Right atrium auricular region (tissue), 2 donors: ENCODE data around the gene TMEM174. TPM values are rescaled to one million over a fixed set of nuclear protein-coding genes. Genes with fewer than 3 reads are reported as not detected.

ENCODE experiments used
- DNase-seq: peaks from one replicate; pipeline ENCODE4 v3.0.0-alpha.2; 2019; ENCODE audit warnings: low spot score
- H3K27ac ChIP-seq, 2 donors: fragments of 200-600 bp; sonication (generic); 1 replicate in 1 of 2; 2 replicates in 1 of 2; pipeline ENCODE4 v1.5.1; 2016 to 2019
- H3K27me3 ChIP-seq, 2 donors: fragments of 200-600 bp; sonication (generic); one replicate each; pipeline versions ENCODE4 v1.5.1 to v1.6.0; 2017 to 2019
- H3K36me3 ChIP-seq: fragments of 200-600 bp; sonication (generic); one replicate; pipeline ENCODE4 v1.5.1; 2016
- H3K4me1 ChIP-seq, 2 donors: fragments of 200-600 bp; sonication (generic); one replicate each; pipeline versions ENCODE4 v1.5.1 to v1.6.0; 2017 to 2019
- H3K4me3 ChIP-seq, 2 donors: fragments of 200-600 bp; sonication (generic); 1 replicate in 1 of 2; 2 replicates in 1 of 2; pipeline ENCODE4 v1.5.1; 2017 to 2019; ENCODE audit warnings: mild to moderate bottlenecking in 1 of 2, moderate library complexity in 1 of 2
- H3K9me3 ChIP-seq, 2 donors: fragments of 200-600 bp; sonication (generic); one replicate each; pipeline ENCODE4 v1.5.1; 2019
- total RNA-seq, 2 donors: library from RNA; depleted of rRNA; stranded (reverse); fragments of >200 nt; gene quantifications; one replicate each; pipeline ENCODE4 v1.1.0, GENCODE V29; 2016
- TF ChIP-seq, protein P1 (sequence below), 2 donors: fragments of 200-600 bp; sonication (generic); IDR thresholded peaks; one replicate each; pipeline ENCODE4 v1.5.1; 2019; ENCODE audit warnings: antibody characterized with exemption in 2 of 2

TMEM174 gene, protein sequence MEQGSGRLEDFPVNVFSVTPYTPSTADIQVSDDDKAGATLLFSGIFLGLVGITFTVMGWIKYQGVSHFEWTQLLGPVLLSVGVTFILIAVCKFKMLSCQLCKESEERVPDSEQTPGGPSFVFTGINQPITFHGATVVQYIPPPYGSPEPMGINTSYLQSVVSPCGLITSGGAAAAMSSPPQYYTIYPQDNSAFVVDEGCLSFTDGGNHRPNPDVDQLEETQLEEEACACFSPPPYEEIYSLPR
- total RNA-seq: not detected

DNA sequence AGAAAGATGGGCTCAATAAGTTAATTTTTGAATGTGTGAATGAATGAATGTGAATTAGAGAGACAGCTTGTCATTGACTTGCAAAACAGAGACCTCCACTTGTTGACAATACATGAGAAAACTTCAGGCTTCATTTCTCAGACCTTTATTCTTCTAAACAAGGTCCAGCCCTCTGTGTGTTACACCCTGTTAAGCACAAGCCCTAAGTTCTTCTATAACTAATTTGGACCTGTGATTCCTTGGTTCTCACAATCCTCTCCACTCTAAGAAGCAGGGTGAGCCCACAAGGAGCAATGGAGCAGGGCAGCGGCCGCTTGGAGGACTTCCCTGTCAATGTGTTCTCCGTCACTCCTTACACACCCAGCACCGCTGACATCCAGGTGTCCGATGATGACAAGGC lies at the start of gene TMEM174:
Gene TMEM174, plus strand, starts transcription at position 243 of the 400 bp plus-strand sequence. Its CDS starts 51 bp downstream, at position 294.
- no peak for DNase-seq
- H3K27ac ChIP-seq: no peak within 1 kb of the TSS
- H3K9me3 ChIP-seq: no peaks in the 10 kb centered on the region
- no peaks in the 10 kb centered on the region for H3K27me3 ChIP-seq
- no peaks in the 10 kb centered on the region for H3K36me3 ChIP-seq
- H3K4me3 ChIP-seq: no peak within 1 kb of the TSS
- TF ChIP-seq, protein P1, sequence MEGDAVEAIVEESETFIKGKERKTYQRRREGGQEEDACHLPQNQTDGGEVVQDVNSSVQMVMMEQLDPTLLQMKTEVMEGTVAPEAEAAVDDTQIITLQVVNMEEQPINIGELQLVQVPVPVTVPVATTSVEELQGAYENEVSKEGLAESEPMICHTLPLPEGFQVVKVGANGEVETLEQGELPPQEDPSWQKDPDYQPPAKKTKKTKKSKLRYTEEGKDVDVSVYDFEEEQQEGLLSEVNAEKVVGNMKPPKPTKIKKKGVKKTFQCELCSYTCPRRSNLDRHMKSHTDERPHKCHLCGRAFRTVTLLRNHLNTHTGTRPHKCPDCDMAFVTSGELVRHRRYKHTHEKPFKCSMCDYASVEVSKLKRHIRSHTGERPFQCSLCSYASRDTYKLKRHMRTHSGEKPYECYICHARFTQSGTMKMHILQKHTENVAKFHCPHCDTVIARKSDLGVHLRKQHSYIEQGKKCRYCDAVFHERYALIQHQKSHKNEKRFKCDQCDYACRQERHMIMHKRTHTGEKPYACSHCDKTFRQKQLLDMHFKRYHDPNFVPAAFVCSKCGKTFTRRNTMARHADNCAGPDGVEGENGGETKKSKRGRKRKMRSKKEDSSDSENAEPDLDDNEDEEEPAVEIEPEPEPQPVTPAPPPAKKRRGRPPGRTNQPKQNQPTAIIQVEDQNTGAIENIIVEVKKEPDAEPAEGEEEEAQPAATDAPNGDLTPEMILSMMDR (IDR thresholded peaks at IDR 0.05): no peak
- H3K4me1 ChIP-seq: no peaks in the 10 kb centered on the region

DNA sequence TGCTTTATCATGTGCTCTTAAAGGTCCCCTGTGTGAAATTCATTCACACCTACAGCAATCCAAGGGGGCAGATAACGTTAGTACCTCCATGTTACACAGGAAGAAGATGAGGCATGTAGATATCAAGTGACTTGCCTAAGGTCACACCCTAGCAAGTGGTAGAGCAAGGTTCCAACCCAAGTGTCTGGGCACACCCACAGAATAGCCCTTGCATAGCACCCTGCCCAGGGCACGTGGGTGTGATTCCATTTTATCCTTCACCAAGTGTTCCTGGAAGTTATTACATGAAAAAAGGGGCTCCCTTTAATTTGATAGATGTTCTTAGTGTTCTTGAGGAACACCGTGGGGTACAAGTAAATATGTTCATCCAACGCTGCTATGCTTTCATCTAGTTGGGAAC lies 47.7 kb upstream of the TMEM174 start:
- peaks cover 0 to under 1% of the 10 kb centered on the region in 2 donors for H3K4me1 ChIP-seq
- H3K27ac ChIP-seq: no peak overlapping the region
- H3K9me3 ChIP-seq: no peaks in the 10 kb centered on the region
- no peaks in the 10 kb centered on the region for H3K36me3 ChIP-seq
- no peaks in the 10 kb centered on the region for H3K27me3 ChIP-seq
- TF ChIP-seq, protein P1 (IDR thresholded peaks at IDR 0.05): no peak
- DNase-seq: no peak
- no peak overlapping the region for H3K4me3 ChIP-seq

DNA sequence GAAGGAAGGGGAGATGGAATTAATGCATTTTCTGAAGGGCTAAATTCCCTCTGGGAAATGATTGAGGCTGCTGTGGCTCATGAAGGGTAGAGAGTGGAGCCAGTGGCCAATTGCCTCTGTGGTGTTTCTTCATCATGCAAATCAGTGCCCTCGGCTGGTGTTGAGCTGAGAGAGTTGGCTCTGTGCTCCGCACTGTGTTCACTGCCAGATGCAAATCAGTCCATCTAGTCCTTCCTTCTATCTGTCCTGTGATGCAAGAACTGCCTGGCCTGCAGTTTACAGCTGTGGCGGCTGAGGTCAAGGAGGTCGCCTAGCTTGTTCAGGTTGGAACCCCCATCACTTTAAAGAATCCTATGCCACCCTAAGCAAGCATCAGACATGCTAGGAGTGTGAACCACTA lies 46.6 kb upstream of the TMEM174 start:
- H3K4me3 ChIP-seq: no peak overlapping the region
- no peaks in the 10 kb centered on the region for H3K36me3 ChIP-seq
- H3K4me1 ChIP-seq: no peaks in the 10 kb centered on the region
- no peak for DNase-seq
- H3K9me3 ChIP-seq: no peaks in the 10 kb centered on the region
- H3K27ac ChIP-seq: no peak overlapping the region
- TF ChIP-seq, protein P1 (IDR thresholded peaks at IDR 0.05): no peak
- no peaks in the 10 kb centered on the region for H3K27me3 ChIP-seq

- no peak overlapping the region for H3K4me3 ChIP-seq
- TF ChIP-seq, protein P1 (IDR thresholded peaks at IDR 0.05): no peak
- no peaks in the 10 kb centered on the region for H3K36me3 ChIP-seq
- no peak overlapping the region for H3K27ac ChIP-seq
- no peaks in the 10 kb centered on the region for H3K9me3 ChIP-seq
- no peak for DNase-seq
- H3K27me3 ChIP-seq: no peaks in the 10 kb centered on the region
- no peaks in the 10 kb centered on the region for H3K4me1 ChIP-seq
Measured at GRCh38 chr5:73126957-73127356, 46.0 kb upstream of the TMEM174 start.

DNA sequence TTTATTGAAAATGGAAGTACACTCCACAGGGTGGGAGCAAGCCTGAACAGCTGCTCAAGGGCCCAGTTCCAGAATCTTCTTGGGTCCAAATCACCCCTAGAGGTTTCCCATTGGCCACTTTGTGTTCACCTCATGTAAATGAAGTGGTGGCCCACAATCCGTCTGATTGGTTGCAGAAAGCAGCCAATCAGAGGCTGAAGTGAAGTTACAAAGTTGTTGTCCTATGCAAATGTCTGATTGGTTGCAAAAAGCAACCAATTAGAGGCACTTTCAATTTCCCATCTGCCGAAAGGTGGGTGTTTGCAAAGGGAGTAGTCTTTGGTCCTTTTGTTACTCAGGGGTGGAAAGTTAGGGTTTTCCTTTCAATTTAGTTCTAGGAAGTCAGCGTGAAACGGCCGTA lies 43.9 kb upstream of the TMEM174 start:
- Histone ChIP-seq H3K4me1 (no peaks in the 10 kb centered on the region), H3K36me3 (no peaks in the 10 kb centered on the region), H3K9me3 (no peaks in the 10 kb centered on the region), H3K27ac (no peak overlapping the region), H3K27me3 (no peaks in the 10 kb centered on the region), H3K4me3 (no peak overlapping the region)
- no peak for DNase-seq
- TF ChIP-seq, protein P1 (IDR thresholded peaks at IDR 0.05): no peak

- TF ChIP-seq, protein P1 (IDR thresholded peaks at IDR 0.05): no peak
- H3K4me1 ChIP-seq: no peaks in the 10 kb centered on the region
- H3K27me3 ChIP-seq: no peaks in the 10 kb centered on the region
- H3K36me3 ChIP-seq: no peaks in the 10 kb centered on the region
- DNase-seq: no peak
- no peak overlapping the region for H3K4me3 ChIP-seq
- no peak overlapping the region for H3K27ac ChIP-seq
- H3K9me3 ChIP-seq: no peaks in the 10 kb centered on the region
Measured at GRCh38 chr5:73130811-73131210, 42.2 kb upstream of the TMEM174 start.
